Kidney tubule cell (primary cell): Measurements from ENCODE around the gene LEKR1.
"Not testable (repeated sequence)": the region's sequence is repeated elsewhere in the genome, so short reads cannot be mapped to it uniquely, and the experiment has no call there.

Experiments used
- DNase-seq: peaks from one replicate; pipeline ENCODE4 v3.0.0-alpha.2; 2018; ENCODE audit warnings: low spot score

LEKR1 gene

DNA sequence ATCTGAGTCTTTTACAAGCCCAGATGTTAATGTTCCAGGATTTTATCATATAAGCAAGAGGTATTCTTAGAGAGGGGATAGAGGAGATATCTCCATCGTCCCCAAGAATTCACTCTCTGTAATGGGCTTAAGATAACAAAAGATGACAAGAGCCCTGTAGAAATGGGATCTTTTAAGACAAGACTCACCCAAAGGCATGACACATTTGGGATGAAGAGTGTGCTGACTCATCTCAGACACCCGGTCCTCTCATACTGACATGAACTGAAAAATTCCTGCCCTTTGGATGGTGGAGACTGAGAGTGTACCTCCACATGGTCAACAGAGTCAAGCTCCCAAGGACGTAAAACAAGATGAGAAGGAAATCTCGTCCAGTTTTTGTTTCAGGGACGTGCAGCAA, 11.0 kb downstream of the LEKR1 start:
- DNase-seq = peak; percentile 10

DNA sequence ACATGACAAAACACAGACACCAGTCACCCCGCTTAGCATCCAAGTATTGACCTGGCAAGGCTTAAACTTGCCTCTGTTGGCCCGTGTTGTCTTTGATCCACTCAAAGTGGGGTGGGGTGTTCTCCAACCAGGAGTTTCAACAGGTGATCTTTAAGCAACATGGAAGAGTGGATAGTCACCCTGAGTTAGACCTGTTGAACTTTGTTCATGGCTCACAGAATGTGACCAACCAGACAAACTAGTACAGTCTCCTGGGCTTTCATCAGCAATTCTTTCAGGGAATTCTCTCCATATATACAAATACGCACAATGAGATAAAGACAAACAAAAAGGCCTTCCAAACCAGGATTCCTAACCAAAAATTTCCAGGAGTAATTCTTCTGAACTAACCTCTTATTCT, 11.9 kb downstream of the LEKR1 start:
- DNase-seq = no peak

DNA sequence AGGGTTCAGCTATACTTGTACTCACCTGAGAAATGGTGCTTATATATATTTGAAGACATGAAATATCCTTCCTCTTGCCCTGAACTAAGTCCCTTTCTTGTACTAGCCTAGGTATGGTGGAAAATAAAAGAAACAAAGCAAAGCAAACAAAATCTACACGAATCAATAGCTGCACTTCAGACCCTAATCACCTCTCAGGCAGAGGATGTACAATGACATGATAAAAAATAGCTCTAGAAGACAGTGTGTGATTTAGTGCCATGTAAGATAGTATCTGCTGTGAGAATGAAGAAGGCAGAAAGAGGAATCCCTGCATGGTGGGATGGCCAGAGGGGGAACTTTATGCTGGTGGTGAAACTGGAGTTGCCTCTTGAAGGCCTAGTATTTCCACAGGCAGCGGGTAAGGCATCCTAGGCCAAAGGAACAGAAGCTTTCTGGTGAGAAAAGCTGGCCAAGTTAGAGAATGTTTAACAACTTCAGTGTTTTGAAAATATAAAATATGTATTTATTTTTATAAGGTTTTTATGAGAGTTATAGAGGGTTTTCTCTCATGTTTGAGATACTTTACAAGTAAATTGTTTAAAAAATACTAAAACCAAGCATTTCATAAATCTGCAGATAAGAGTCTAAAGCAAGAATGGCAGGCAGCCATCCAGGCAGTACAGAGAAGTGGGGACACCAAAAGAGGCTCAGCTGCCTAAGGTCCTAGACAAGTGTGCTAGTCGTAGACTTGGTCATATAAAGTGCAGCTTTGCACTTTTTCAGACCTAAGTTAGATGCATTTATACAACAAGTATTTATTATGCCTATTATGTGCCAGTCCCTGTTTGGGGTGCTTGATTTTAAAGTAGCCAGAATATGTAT, 14.9 kb downstream of the LEKR1 start:
- no peak for DNase-seq

DNA sequence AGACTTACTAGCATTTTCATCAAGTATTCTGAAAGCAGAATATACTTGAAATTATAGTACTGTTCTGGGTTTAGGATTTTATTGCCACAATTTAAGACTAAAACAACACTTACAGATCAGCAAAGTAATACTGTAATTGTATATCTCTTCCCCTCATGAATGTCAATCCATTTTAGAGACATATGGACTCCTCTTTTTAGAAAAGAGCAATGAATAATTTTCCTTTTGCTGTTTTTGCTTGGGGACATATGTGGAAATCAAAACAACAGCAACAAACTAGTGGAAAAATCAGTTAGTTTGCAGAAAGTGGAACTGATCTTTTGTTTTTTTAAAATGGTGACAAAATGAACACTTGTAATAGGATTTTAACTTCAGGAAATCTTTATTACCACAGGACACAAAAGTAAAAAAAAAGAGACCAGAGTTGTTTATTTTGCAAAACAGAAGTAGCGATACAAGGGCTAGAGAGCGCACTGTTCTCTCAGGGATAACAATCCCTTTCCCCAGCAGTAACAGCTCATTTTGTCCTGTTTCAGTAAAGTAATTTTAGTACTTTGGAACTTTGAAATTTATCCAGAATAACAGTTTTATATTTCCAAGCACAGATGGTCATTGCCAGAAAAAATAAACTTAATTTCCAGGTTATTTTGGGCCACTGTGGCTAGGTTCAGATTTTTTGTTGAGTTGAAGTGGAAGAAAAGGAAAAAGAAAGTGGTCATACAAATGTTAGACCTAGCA, 17.1 kb downstream of the LEKR1 start:
- DNase-seq = no peak

DNA sequence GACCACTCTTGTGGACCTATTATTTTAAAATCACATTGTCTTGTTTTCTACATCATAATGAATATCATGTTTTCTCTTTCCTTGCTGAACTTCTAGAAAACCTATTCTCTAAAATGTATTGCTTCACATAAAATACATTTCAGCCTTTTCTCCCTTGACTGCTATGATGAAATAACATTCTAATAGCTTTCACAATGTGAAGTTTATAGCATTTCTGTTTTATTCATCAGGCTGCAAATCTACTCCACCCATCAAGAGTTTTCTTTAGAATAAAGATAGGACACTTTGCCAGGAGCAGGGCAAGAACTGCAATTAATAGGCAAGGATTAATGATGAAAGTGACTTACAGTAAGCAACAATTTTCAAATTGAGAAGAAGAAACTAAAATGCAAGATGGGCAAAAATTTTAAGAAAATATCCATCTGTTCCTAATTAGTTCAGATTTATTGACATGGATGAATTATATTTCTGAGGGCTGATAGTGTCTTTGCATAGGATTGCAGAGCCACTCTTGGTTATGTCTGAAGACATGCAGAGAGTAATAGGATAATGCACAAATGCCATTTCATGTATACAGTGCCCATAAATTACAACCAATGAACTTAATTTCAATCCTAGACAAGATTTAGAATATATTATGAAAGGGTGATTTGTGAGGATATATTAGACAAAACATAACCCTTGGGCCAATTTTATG, 21.7 kb downstream of the LEKR1 start:
- no peak for DNase-seq

DNA sequence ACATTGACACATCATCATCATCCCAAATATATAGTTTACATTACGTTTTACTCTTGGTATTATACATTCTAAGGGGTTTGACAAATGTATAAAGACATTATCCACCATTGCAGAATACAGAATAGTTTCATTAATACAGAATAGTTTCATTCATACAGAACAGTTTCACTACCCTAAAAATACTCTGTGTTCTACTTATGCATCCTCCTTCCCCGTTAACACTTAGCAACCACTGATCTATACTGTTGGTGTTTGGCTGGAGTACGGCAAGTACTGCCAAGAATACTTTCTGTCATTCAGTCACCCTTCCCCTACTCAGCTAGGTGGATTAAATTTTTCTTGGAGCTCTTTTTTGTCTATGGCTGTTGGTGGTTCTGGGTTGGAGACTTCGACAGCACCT, 33.4 kb downstream of the LEKR1 start:
- DNase-seq = no peak

DNA sequence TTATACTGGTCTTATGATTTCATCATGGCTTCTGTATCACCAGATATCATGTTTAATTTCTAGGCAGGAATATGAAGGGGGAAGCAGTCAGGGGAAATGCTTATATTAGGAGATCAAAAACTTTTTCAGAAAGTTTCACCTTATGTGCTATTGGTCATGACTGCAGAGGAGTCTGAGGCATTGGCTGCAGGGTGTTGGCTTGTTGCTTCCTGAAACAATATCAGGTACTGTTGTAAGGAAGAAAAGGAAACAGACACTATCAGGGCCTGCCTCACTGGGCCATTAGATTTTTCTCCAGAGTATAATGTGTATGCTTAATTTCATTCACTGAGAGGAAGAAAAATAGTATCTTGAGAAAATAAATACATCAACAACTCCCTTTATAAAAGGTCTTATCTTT, 34.7 kb downstream of the LEKR1 start:
- DNase-seq = no peak

DNA sequence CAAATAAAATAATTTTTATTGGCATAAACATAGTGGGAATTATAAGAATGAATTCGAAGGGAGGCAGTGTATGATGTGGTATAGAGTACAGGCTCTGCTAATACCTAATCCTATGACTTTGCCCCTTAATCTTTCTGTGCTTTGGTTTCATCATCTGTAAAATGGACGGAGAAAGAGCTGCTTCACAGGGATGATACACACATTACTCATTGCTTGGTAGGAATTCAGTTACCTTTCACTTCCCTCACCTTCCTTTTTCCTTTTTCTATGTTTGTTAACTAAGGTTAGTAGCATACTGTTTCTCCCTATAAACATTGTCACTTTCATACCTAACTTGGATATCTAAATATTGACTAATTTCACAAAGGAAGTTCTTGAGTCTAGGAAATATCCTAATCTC, 36.2 kb downstream of the LEKR1 start:
- peak; percentile 74 for DNase-seq

DNA sequence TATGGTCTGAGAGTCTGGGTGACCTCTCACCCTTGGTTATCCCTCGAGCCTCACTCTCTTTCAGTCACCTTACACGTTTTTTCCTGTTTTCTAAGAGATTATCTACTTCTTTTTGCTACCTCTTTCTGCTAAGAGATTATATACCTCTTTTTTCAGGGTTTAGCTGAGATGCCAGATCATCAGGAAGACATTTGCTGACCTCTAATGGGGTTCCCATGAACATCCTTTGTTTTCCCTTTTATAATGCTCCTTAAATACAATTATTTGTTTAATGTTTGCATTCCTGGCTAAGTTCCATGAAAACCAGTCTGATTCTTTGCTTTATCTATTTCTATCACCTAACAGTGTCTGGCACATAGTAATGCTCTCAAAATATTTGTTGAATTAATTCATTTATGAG, 39.6 kb downstream of the LEKR1 start:
- DNase-seq = no peak

DNA sequence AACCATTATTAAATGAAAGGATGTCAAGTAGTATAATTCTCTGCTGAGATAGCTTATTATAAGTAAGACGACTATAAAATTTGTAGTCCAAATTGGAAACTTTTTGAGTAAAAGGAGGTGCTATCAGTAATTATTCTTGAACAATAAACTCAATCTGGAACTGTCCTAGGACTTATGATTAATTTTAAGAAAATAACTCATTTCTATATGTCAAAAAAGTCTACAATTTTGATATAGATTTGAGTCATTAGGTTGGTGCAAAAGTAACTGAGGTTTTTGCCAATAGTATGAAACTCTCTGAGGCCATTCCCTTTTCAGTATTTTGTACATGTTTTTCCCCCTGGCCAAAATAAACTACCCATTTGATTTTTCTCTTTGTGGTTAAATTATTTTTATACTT, 41.0 kb downstream of the LEKR1 start:
- DNase-seq = no peak

DNA sequence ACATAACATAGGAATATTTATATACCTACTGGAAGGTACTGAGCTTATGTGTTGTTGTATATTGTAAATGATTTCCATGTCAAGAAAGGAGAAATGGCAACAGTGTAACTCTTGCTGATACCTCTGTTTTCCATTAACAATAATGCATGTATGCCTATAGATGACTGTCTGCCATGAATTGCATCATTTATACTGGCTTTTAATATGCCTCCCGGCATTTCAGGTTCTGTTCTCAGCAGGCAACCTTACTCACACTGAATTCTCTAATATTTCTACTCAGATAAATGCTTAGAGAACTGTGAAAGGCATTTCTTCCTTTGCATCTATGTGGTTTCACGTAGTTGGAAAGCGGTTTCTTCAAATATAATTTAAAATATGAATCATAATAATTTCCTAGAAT, 41.8 kb downstream of the LEKR1 start:
- no peak for DNase-seq

DNA sequence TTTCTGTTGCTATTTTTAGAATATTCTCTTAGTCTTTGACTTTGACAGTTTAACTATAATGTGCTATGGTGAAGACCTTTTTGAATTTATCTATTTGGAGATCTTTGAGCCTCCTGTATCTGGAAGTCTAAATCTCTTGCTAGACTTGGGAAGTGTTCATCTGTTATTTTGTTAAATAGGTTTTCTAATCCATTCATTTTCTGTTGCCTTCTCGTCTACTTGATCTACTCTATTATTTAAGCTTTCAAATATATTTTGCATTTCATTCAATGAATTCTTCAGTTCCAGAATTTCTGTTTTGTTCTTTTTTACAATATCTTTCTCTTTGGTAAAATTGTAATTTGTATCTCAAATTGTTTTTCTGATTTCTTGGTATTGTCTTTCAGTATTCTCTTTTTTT, 47.8 kb downstream of the LEKR1 start:
- DNase-seq = no peak

DNA sequence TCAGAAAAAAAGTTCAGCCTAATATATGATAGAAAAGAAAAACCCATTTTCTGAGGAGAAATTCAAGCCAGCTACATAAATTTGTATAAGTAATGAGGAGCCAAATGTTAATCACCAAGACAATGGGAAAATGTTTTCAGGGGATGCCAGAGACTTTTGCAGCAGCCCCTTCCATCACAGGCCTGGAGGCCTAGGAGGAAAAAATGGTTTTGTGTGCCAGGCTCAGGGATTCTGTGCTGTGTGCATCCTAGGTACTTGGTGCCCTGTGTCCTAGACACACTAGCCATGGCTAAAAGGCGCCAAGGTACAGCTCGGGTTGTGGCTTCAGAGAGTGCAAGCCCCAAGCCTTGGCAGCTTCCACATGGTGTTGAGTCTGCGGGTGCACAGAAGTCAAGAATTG, 53.3 kb downstream of the LEKR1 start:
- DNase-seq = not testable (repeated sequence)

DNA sequence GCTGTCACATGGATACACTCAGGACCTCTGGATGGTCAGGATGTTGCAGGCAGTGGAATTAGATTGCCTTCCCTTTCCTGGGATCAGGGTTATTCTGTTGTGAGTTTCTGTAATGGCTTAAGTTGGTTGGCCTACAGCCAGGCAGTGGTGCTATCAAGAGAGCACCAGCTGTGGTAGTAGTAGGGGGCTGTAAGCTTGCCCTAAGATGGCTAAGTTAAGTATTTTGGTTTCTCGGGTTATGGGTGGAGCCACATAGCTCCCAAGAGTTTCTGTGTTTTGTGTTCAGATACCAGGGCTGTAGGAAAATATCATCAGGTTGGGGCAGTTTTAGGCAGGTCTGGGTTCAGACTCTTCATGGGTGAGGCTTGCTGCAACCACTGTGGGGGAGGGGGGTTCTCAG, 59.6 kb downstream of the LEKR1 start:
- DNase-seq = no peak

DNA sequence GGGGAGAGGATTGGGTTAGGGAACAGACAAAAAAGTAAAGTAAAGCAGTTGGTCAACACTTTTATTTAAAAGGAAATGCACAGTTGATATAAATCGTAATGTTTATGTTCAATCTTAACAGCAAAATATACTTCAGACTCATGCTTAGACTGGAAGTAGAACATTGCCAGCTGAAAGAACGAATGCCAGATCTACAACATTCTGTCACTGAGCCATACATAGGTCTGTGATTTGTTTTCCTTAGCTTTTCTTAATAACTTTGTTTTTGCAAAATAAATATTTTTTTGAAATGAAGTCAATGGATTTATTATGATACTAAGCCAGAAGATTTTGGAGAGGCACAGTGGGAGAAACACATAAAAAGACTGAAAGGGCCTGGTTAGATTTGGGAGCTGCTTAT, 62.0 kb downstream of the LEKR1 start:
- no peak for DNase-seq

DNA sequence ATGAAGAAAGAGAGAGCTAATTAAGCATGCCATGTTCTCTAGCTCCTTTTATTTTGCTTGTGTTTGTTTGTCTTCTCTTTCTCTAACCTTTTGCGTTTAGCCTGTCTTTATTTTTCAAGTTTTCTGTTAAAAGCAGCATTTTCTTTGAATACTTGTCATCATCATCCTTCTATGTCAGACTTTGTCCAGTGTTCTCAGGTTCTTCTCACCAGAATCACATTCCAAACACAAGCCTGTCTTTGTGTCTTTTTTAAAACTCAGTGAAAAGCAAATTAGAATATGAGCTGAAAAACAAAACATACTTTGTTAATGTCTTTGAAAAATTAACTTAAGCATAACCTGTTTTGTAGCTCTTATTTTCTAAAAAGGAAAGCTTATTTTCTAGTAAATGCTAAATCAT, 62.4 kb downstream of the LEKR1 start:
- no peak for DNase-seq

DNA sequence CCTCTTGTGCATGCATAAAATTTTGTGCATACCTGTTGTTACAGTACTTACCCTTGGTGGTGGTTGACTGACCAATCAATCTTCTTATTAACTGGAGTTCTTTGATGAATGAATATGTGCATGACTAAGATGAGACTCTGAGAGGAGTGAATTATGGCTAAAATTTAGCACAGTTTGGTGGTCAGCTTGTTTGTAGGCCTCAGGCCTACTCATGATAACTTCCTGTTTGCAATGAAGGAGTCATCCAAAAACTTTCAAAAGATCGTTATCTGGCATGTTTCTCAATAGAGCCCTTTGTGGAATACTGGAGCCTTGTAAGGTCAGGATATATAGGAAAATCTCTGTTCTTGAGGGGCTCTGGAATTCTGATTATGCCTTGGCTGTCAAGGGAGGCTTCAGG, 66.5 kb downstream of the LEKR1 start:
- peak; percentile 75 for DNase-seq

DNA sequence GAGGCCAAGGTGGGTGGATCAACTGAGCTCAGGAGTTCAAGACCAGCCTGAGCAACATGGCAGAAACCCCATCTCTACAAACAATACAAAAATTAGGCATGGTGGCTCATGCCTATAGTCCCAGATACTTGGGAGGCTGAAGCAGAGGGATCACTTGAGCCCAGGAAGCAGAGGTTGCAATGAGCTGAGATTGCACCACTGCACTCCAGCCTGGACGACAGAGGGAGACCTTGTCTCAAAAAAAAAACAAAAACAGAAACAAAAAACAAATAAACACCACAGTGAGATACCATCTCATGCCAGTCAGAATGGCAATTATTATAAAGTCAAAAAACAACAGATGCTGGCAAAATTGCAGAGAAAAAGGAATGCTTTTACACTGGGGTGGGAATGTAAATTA, 69.2 kb downstream of the LEKR1 start:
- DNase-seq = not testable (repeated sequence)

DNA sequence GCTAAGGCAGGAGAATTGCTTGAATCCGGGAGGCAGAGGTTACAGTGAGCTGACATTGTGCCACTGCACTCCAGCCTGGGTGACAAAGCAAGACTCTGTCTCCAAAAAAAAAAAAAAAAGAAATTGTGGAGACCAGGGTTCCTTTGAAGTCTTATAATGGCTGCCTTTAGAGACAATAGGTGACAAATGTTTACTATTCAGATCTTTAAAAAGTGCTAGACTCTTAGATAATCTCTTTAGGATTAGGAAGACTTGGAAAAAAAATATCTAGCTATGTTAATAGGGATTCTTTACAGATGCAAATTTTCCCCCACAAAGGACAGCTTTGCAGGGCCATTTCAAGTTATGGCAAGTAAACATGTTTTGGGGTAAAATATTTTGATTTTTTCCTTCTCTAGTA, 71.7 kb downstream of the LEKR1 start:
- DNase-seq = not testable (repeated sequence)

DNA sequence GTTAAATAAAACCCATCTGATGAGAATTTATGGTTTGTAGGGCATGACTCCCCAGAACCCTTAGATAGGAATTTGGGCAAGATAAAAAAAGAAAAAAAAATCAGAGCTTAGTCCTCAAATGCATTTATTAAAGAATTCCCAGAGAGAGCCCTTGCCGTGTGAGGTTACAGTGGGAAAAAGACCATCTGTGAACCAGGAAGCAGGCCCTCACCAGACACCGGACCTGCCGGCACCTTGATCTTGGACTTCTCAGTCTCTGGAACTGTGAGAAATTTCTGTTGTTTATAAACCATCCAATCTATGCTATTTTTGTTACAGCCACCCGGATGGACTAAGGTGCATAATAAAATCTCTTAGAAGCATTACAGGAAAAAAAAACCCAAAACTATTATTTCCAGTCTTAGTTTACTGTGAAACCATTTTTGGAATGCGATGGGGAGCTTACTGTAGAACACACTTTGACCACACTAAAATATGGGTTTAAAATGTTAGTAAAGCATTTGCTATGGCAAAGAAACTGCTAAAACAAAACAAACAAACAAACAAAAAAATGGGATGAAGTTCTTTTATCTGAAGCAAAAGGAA, 72.2 kb downstream of the LEKR1 start:
- DNase-seq = no peak

DNA sequence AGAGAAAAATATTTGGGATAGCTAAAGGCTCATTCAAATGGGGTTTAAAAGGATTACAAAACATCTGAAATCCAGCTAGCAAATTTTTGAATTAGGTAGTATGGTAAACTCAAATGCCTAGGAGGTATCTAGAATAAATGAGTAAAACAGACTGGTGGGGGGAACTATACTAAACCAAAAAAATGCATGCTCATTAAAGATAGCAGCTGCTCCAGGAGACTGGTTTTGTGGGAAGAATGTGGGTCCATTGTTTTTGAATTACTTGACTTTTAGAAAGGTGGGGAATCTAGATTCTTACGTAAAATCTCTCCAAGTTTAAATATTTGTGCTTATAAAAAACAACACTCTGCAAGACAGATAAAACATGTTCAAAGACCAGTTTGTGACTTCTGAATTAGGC, 73.8 kb downstream of the LEKR1 start:
- DNase-seq = no peak

DNA sequence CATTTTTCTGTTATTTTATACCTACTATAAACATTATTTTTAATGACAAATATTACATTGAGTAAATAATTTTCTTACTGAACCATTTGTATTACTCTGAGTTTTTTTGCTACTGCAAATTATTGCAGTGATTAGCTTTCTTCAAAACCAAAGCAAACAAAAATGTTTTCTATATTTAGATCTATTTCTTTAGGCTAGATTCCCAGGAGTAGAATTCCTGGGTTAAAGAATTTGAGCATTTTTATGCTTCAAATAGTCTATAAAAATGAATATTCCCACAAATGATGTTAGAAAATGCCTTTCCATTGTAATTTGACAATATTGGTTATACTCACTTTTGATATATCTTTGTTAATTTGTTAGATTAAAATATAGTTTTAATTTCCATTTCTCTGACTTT, 76.8 kb downstream of the LEKR1 start:
- DNase-seq = no peak

DNA sequence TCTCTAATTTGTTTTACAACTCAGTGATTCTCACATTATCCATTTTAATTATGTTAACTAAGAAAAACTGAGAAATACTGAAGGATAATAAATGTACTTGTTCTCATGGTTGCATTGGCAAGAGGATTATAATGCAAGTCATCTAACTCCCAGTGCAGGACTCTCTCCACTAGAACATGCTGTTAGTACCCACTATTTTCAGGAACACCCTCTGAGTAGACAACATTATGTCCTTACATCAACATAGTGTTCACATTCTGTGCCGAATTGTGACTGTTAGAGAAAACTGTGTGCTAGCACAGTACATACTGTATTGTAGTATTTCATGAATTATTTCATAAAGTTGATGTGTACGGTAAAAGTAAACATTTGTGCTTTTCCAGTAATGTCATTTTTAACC, 80.1 kb downstream of the LEKR1 start:
- DNase-seq = no peak
